Smooth muscle cell (in vitro differentiated cells): Measurements from ENCODE around the gene C2orf80. TPM values are rescaled to one million over a fixed set of nuclear protein-coding genes. Genes with fewer than 3 reads are reported as not detected.

Source experiments
- DNase-seq: peaks from one replicate; lab custom pipeline; 2025; ENCODE audit not compliant: unreplicated experiment; lab: John Stamatoyannopoulos, UW
- H2AFZ ChIP-seq: fragments of 200-600 bp; sonication (generic); 2 replicates; pipeline ENCODE4 v1.6.0; 2016; ENCODE audit warnings: antibody characterized with exemption, low read depth, mild to moderate bottlenecking
- H3F3A ChIP-seq: fragments of 200-600 bp; sonication (generic); 2 replicates; pipeline ENCODE4 v1.6.0; 2017; ENCODE audit warnings: antibody characterized with exemption, low read depth
- H3K27ac ChIP-seq: fragments of 200-600 bp; sonication (generic); 2 replicates; pipeline ENCODE4 v1.5.1; 2016; ENCODE audit warnings: low read depth, mild to moderate bottlenecking
- H3K27me3 ChIP-seq: fragments of 200-600 bp; sonication (generic); 2 replicates; pipeline ENCODE4 v1.6.1; 2016; ENCODE audit warnings: low read depth, mild to moderate bottlenecking
- H3K36me3 ChIP-seq: fragments of 200-600 bp; sonication (generic); 2 replicates; pipeline ENCODE4 v1.5.1; 2016; ENCODE audit warnings: low read depth
- H3K4me1 ChIP-seq: fragments of 200-600 bp; sonication (generic); 2 replicates; pipeline ENCODE4 v1.5.1; 2016; ENCODE audit warnings: low read depth
- H3K4me2 ChIP-seq: fragments of 200-600 bp; sonication (generic); 2 replicates; pipeline ENCODE4 v1.6.0; 2016; ENCODE audit warnings: mild to moderate bottlenecking
- H3K4me3 ChIP-seq: fragments of 200-600 bp; sonication (generic); 2 replicates; pipeline ENCODE4 v1.5.1; 2016; ENCODE audit warnings: mild to moderate bottlenecking
- H3K79me2 ChIP-seq: fragments of 200-600 bp; sonication (generic); 2 replicates; pipeline ENCODE4 v1.6.0; 2016; ENCODE audit warnings: low read depth, mild to moderate bottlenecking
- H3K9ac ChIP-seq: fragments of 200-600 bp; sonication (generic); 2 replicates; pipeline ENCODE4 v1.6.0; 2016; ENCODE audit warnings: low read depth
- H3K9me3 ChIP-seq: fragments of 200-600 bp; sonication (generic); replicated peaks from 2 replicates; pipeline ENCODE4 v1.5.1; 2016; ENCODE audit warnings: low read depth
- H4K20me1 ChIP-seq: fragments of 200-600 bp; sonication (generic); 2 replicates; pipeline ENCODE4 v1.6.0; 2016; ENCODE audit warnings: low read depth
- CTCF ChIP-seq: fragments of 200-600 bp; sonication (generic); IDR thresholded peaks from 2 replicates; pipeline ENCODE4 v1.5.1; 2017; ENCODE audit warnings: borderline replicate concordance, mild to moderate bottlenecking, antibody characterized with exemption; ENCODE audit not compliant: insufficient read depth, poor library complexity, severe bottlenecking
- WGBS: methylation state at CpG from one replicate; pipeline ENCODE4 v1.1.7; 2016; ENCODE audit warnings: low lambda C conversion rate; 5-methylcytosine and 5-hydroxymethylcytosine counted together
- polyA plus RNA-seq: library from polyadenylated mRNA; unstranded; fragments of >200 nt; fragmentation: Nextera tagmentation; extraction: Ambion mirVana; gene quantifications from 2 replicates; pipeline ENCODE4 v1.2.1, GENCODE V29; 2016
- total RNA-seq: library from RNA; depleted of rRNA; stranded (reverse); fragments of >200 nt; gene quantifications from 2 replicates; pipeline ENCODE4 v1.2.3, GENCODE V29; 2014

The C2orf80 gene
- total and polyA plus RNA-seq, 2 experiments from 2014 or later = not detected

GRCh38 chr2:208175840-208176153, 14.0 kb downstream of the C2orf80 start:
- TF ChIP-seq CTCF = no peak
- Histone ChIP-seq H3K9me3 (no peaks in the 10 kb centered on the region), H3K27ac (no peak overlapping the region), H2AFZ (peak overlapping the region; percentile 82), H3K36me3 (no peaks in the 10 kb centered on the region), H3K79me2 (no peaks in the 10 kb centered on the region), H3F3A (no peaks in the 10 kb centered on the region), H3K4me1 (peaks cover 4% of the 10 kb centered on the region), H3K4me2 (no peak overlapping the region), H3K4me3 (no peak overlapping the region), H3K9ac (no peak overlapping the region), H4K20me1 (no peaks in the 10 kb centered on the region), H3K27me3 (no peaks in the 10 kb centered on the region)
- DNase-seq = no peak
- WGBS = 74% methylated on average over 6 of the region's 6 CpGs

GRCh38 chr2:208175069-208175839, 14.6 kb downstream of the C2orf80 start:
- H2AFZ ChIP-seq = peak overlapping the region; percentile 82
- no peak overlapping the region for H3K27ac ChIP-seq
- peak; percentile 5 for DNase-seq
- H3K9ac ChIP-seq = no peak overlapping the region
- H3K27me3 ChIP-seq = no peaks in the 10 kb centered on the region
- no peak overlapping the region for H3K4me3 ChIP-seq
- no peaks in the 10 kb centered on the region for H4K20me1 ChIP-seq
- H3K79me2 ChIP-seq = no peaks in the 10 kb centered on the region
- H3K4me2 ChIP-seq = no peak overlapping the region
- H3K36me3 ChIP-seq = no peaks in the 10 kb centered on the region
- H3K9me3 ChIP-seq = no peaks in the 10 kb centered on the region
- 56% methylated on average over 21 of the region's 21 CpGs for WGBS
- peaks cover 4% of the 10 kb centered on the region for H3K4me1 ChIP-seq
- H3F3A ChIP-seq = no peaks in the 10 kb centered on the region
- TF ChIP-seq CTCF = peak; percentile 80

- Histone ChIP-seq H3K36me3 (no peaks in the 10 kb centered on the region), H3K4me2 (no peak overlapping the region), H4K20me1 (no peaks in the 10 kb centered on the region), H3F3A (no peaks in the 10 kb centered on the region), H3K4me1 (peaks cover 4% of the 10 kb centered on the region), H3K9ac (no peak overlapping the region), H3K4me3 (no peak overlapping the region), H2AFZ (no peak overlapping the region), H3K27me3 (no peaks in the 10 kb centered on the region), H3K79me2 (no peaks in the 10 kb centered on the region), H3K9me3 (no peaks in the 10 kb centered on the region), H3K27ac (no peak overlapping the region)
- TF ChIP-seq CTCF = no peak
- DNase-seq = no peak
- WGBS = 94% methylated on average over 9 of the region's 9 CpGs
Observed at GRCh38 chr2:208174144-208174543, 15.7 kb downstream of the C2orf80 start.

- Histone ChIP-seq H3K79me2 (no peaks in the 10 kb centered on the region), H3K4me1 (peaks cover 4% of the 10 kb centered on the region), H3K4me2 (no peak overlapping the region), H3K36me3 (no peaks in the 10 kb centered on the region), H2AFZ (no peak overlapping the region), H4K20me1 (no peaks in the 10 kb centered on the region), H3K4me3 (no peak overlapping the region), H3F3A (no peaks in the 10 kb centered on the region), H3K9me3 (no peaks in the 10 kb centered on the region), H3K27ac (no peak overlapping the region), H3K9ac (no peak overlapping the region), H3K27me3 (no peaks in the 10 kb centered on the region)
- WGBS = 91% methylated on average over 4 of the region's 4 CpGs
- DNase-seq = no peak
- no peak for TF ChIP-seq CTCF
Observed at GRCh38 chr2:208172125-208172524, 17.7 kb downstream of the C2orf80 start.
